ENCODE measurements around the gene ABCB6.
A peak's percentile ranks its signal among the peaks of the same experiment; 100 is the strongest.

ABCB6 gene

GRCh38 chr2:219165058-219165911 lies 53.5 kb downstream of the ABCB6 start:
- no peak for DNase-seq

GRCh38 chr2:219163156-219163555 lies 55.6 kb downstream of the ABCB6 start:
- no peak for DNase-seq

GRCh38 chr2:219161097-219161496 lies 57.7 kb downstream of the ABCB6 start:
- DNase-seq, result no peak

GRCh38 chr2:219160186-219161017 lies 58.4 kb downstream of the ABCB6 start, which contains the start of gene NHEJ1:
Gene NHEJ1, minus strand, starts transcription at chr2:219160815. Its CDS starts 2,453 bp downstream, at chr2:219158362.
- DNase-seq, result peak; percentile 92

All from 8988T (cell line).